Measurements from ENCODE around the gene ZNF595. TPM values are rescaled to one million over a fixed set of nuclear protein-coding genes. Genes with fewer than 3 reads are reported as not detected.
A peak's percentile ranks its signal among the peaks of the same experiment; 100 is the strongest.
"Not testable (repeated sequence)": the region's sequence is repeated elsewhere in the genome, so short reads cannot be mapped to it uniquely, and the experiment has no call there.

The ZNF595 gene
- 6.5 TPM for total RNA-seq
- long read RNA-seq, partial matches to known transcripts: 0 of 3 reads
- long read RNA-seq, other reads (novel, unspliced or antisense): 0 of 3 reads

DNA sequence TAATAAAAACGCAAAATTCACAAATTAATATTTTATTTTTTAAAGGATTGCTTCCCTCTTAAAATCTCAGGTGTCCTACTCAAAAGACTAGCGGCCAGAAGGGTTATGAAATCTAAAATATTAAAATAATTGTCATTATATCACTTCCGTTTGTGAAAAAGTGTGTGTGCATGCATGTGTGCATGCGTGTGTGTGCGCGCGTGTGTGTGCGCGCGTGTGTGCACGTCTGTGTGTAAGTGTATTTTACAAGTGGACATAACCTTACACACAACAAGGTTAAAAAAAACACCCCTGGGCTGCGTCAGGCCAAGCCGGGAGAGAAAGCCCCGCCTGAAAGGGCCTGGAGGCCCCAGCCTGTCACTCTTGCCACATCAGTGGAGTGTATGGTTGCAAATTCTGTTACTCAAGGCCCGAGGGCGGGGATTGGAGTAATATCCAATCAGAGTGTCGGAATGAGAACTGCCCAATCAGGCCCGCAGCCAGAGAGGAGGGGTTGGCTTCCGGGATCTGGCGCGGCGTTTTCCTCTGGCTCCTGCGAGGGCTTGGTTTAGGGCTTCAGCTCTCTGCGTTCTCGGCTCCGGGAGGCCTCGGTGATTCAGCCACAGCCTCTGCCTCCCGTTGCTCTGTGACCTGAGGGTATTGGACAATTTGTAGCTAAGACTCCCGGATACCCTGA lies at the start of gene ZNF595:
TSS of gene ZNF595 (plus strand) at position 518 of the 676 bp plus-strand sequence. CDS start 168 bp downstream, outside the sequence.
- intact Hi-C loops (cut with DNase I): not testable (repeated sequence)
- DNase-seq (ENCODE audit: missing footprints): peak; percentile 52
- peak; percentile 96 for ATAC-seq

DNA sequence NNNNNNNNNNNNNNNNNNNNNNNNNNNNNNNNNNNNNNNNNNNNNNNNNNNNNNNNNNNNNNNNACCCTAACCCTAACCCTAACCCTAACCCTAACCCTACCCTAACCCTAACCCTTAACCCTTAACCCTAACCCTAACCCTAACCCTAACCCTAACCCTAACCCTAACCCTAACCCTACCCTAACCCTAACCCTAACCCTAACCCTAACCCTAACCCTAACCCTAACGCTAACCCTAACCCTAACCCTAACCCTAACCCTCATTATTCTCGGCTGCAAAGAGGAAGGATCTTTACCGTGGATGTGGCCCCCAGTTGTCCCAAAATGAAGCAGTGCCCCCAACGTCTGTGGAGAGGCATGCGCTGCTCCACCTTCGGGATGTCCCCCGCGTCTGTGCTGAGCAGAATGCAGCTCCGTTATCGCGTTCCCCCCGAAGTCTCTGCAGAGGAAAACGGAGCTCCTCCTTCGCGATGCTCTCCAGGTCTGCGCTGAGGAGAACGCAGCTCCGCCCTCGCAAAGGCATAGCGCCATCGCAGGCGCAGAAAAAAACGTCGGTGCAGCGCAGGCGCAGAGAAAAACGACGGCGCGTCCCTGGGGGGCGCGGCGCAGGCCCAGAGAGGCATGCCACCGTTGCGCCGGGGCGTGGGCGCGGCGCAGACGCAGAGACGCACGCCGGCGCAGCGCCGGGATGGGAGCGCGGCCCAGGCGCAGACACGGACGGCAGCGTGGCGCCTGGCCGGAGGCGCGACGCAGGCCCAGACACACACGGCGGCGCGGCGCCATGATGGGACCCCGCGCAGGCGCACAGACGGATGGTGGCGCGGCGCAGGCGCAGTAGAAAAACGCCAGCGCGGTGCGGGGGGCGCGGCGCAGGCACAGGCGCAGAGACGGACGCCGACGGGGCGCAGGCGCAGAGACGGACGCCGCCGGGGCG lies 42.9 kb upstream of the ZNF595 start:
- DNase-seq (ENCODE audit: missing footprints); intact Hi-C loops (cut with DNase I); ATAC-seq: not testable (repeated sequence)

DNA sequence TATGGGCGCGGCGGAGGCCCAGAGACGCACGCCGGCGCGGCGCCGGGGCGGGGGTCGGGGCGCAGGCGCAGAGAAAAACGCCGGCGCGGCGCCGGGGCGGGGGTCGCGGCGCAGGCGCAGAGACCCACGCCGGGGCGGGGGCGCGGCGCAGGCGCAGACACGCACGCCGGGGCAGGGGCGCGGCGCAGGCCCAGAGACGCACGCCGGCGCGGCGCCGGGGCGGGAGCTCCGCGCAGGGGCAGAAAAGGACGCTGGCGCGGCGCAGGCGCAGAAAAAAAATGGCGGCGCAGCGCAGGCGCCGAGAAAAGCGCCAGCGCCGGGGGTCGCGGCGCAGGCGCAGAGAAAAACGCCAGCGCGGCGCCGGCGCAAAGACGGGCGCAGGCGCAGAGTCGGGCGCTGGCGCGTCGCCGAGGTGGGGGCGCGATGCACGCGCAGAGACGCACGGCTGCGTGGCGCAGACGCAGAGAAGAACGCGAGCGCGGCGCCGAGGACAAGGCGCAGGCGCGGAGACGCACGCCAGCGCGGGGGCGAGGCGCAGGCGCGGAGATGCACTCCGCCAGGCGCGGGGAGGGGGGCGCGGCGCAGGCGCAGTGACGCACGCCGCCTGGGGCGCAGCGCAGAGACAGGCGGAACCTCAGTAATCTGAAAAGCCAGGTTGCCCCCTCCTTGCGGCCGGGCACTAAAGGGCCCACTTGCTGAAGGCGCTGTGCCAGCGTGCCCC lies 41.9 kb upstream of the ZNF595 start:
- intact Hi-C loops (cut with DNase I); DNase-seq (ENCODE audit: missing footprints); ATAC-seq: not testable (repeated sequence)

DNA sequence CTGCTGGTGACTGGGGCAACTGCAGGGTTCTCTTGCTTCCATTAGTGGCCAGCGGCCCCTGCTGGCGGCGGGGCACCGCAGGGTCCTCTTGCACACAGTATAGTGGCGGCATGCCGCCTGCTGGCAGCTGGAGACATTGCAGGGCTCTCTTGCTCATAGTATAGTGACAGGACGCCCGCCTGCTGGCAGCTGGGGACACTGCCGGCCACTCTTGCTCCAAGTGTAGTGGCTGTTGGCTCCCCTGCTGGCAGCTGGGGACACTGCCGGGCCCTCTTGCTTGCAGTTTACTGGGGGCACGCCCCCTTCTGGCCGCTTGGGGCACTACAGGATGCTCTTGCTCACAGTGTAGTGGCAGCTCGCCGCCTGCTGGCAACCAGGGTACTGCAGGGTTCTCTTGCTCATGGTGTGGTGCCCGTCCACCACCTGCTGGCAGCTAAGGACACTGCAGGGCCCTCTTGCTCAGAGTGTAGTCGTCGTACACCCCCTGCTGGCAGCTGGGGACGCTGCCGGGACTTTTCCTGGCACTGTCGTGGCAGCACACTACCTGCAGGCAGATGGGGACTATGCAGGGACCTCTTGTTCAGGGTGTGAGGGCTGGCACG lies 41.2 kb upstream of the ZNF595 start:
- peak; percentile 37 for DNase-seq (ENCODE audit: missing footprints)
- ATAC-seq; intact Hi-C loops (cut with DNase I): not testable (repeated sequence)

DNA sequence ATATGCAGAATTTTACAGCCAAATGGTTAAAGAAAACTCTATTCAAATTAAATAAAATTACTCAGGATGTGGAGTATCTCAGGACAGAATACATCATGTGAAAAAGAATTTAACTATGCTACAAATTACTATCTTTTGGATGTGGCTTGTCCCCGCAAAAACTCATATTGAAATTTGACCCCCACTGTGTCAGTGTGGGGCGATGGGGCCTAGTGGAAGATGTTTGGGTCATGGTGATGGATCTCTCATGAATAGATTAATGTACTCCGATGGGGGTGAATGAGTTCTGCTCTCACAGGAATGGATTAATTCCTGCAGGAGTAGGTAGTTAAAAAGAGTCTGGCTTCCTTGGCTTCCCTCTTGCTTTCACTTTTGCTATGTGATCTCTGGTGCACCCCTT lies 35.0 kb upstream of the ZNF595 start:
- intact Hi-C loops (cut with DNase I); DNase-seq (ENCODE audit: missing footprints); ATAC-seq: not testable (repeated sequence)

DNA sequence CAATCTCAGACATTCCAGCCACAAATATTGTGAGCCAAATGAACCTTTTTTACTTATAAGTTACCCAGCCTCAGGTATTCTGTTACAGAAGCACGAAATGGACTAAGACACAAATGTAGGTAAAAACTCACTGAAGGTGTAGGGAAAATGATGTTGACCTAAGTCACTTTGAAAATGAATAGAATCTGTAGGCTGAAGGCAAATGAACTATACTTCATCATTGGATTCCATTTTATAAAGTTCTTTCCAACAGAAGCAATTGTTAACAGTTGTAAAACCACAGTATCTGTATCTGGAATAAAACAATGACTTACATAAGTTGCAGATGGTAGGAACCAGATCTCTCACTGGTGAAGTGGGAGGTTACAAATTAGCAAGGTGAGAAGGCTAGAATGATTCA lies 34.5 kb upstream of the ZNF595 start:
- intact Hi-C loops (cut with DNase I); DNase-seq (ENCODE audit: missing footprints); ATAC-seq: not testable (repeated sequence)

DNA sequence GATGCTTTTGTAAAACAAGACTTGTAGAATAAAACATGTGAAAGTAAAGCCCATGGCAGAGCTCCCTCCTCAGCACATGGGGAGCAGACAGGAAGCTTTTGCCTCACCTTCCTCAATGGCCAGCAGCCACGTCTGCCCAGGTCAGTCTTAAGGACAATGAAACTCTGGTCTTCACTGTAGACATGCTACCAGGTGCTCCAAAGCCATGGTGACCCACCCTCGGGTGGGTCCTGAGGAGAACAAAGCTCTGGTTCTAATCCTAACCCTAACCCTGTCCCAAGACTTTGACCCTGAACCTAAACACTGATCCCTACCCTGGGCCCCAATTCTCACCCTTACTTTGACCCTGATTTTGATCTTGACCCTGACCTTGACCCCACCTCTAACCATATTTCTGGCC lies 30.2 kb upstream of the ZNF595 start:
- DNase-seq (ENCODE audit: missing footprints); intact Hi-C loops (cut with DNase I); ATAC-seq: not testable (repeated sequence)

DNA sequence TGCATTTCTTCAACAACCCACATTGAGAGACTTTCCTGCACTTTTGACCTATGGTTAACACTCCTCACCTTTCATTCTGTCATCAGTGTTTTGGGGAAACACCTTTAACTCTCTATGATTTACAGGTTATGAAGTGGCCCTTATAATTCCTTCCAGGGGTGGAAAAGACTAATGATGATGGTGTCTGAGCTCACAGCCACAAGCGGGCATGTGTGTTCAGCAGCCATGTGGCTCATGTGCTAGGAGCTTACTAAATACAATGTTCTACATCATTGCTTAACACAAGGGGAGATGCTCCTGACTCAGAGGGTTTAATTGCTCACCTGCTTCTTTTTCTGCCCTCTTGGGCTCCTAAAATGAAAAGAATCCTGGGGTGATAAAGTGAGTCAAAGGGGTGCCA lies 28.8 kb upstream of the ZNF595 start:
- intact Hi-C loops (cut with DNase I); DNase-seq (ENCODE audit: missing footprints); ATAC-seq: not testable (repeated sequence)

DNA sequence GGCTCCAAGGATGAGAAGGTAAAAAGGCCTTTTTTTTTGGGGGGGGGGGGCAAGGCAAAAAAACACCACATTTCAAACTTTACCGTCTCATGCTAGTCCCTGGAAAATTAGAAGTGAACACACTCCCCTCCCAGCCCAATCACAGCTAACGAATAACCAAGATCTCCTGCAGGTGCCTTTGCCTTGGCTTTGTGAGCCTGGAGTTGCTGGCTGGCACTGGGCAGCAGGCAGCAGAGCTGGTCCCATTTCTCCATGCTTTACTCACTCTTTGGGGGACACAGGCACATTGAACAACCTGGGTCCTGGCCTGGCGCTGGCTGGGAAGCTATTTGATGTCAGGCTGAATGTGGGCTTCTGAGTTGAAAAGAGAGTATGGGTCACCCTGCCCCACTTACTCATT lies 25.6 kb upstream of the ZNF595 start:
- DNase-seq (ENCODE audit: missing footprints); intact Hi-C loops (cut with DNase I); ATAC-seq: not testable (repeated sequence)

DNA sequence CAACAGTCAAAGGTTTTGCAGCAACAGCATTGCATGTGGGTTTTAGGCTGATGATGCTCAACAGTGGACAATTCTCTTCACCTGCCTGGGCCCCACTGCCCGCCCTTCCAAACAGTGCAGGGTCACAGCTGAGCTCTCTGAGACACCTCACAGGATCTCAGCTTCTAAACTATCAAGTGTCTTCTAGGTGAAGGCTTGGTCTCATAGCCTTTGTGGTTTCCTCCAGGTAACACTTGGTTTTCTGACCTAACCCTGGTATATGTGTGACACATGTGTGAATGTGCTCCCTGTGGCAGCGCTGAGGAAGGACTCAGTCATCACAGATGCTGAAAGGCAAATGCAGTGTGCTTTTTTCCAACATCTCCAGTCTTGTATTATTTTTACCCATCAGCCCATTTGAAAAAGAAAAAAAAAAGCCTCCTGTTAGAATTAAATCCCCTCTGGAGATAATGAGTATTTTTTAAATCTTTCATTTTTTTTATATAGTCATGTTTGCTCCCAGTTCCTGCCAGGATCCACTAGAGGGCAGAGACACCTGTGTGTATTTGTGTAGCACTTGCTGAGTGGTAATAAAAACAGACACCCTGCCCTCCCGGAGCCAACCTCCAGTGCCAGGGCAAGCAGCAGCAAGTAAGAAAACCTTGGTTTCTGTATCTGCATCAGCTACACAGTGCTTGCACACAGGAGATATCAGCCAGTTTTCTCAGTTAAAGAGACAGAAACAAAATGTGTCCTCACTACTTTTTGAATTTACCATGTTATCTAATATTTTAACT lies 24.2 kb upstream of the ZNF595 start:
- ATAC-seq; intact Hi-C loops (cut with DNase I): not testable (repeated sequence)
- DNase-seq (ENCODE audit: missing footprints): peak; percentile 67

DNA sequence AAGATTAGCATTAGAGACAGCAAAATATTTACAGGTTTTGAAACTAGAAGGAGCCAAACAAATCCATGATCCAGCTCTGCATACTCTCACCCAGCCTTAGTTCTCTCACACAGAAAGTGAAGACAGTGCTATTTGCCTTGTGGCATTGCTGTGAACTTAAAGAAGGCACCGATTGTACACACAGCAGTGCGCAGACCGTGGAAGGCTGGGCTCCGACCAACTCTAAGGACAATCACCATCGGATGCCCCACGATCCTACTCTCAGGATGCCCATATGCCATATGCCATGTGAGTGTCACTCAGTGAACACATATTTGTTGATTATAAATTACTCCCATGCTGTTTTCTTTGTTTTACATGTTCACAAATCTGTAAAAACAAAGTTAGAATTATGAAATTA lies 19.8 kb upstream of the ZNF595 start:
- ATAC-seq; DNase-seq (ENCODE audit: missing footprints); intact Hi-C loops (cut with DNase I): not testable (repeated sequence)

DNA sequence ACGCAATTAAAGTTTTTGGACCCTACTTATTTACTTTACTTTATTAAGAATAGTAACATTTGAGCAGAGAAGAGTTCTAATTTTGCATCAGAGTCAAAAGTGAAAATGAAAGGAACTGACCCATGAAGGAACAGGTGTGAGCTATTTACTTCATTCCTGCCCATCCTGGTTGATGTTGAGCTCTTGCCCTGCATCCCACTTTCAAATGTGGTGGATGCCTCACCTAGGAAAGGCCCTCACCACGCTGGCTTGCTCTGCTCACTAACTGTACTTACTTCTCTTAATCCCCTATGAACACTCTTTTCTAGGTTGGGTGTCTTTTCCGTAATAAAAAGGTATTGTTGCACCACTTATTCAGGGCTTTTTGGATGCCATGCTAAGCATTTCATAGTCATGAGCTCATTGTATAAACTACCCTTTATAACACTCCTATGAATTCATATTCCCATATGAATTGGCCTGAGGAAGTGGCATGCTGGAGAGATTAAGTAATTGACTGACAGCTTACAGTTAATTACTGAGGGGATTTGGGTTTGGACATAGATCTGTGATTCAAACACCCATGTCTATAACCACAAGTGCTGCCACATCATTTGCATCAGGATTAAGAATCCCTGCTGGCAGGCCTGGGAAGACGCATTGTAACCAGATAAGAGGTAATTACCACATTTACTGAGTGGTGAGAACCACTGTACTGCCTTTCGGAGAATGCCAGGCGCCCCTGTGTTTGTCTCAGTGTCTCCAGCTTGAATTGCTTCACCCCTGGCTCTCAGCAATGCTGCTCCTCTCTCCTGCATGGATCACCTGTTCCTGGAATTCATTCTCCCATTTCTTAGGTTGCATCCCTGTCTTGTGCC lies 16.3 kb upstream of the ZNF595 start:
- ATAC-seq; DNase-seq (ENCODE audit: missing footprints); intact Hi-C loops (cut with DNase I): not testable (repeated sequence)

DNA sequence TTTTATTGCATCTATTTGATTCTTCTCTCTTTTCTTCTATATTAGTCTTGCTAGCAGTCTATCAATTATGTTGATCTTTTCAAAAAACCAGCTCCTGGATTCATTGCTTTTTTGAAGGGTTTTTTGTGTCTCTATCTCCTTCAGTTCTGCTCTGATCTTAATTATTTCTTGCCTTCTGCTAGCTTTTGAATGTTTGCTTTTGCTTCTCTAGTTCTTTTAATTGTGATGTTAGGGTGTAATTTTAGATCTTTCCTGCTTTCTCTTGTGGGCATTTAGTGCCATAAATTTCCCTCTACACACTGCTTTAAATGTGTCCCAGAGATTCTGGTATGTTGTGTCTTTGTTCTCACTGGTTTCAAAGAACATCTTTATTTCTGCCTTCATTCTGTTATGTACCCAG lies 14.9 kb upstream of the ZNF595 start:
- intact Hi-C loops (cut with DNase I); DNase-seq (ENCODE audit: missing footprints); ATAC-seq: not testable (repeated sequence)

DNA sequence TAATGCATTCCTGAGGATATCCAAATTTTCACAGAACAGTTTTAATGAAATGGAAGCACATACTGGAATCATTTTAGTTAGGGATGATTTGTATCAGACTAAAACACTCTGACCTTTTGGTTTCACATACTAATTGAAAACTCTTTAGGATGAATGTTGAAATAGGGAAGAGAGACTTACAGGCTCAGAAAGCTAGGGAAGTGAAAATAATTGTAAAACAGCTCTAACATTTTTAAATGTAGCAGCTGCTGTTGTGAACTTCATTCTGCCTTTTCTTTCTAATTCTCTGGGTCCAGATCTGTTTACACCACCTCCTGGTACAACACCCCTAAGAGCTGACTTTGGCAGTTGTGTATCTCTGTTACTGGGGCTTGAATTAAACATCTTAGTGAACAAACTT lies 9.7 kb upstream of the ZNF595 start:
- ATAC-seq: peak; percentile 7
- DNase-seq (ENCODE audit: missing footprints); intact Hi-C loops (cut with DNase I): not testable (repeated sequence)

DNA sequence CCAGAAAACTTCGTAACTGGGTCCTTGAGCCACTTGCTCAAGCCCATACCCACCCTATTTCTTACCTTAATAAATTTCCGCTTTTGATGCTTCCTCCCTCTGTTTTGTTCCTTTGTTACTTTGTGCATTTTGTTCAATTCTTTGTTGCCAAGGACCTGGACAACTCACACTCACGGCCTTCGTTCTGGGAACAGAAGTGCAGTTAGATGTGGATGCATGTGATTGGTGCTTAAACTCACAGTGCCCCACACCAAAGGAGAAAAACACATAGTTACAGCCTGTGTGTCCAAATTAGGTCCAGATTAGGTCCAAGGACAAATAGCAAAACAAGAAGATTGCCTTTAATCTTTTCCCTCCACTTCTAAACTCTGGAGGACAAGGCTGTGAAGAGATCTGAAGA lies 1.9 kb upstream of the ZNF595 start:
- ATAC-seq; intact Hi-C loops (cut with DNase I); DNase-seq (ENCODE audit: missing footprints): not testable (repeated sequence)

DNA sequence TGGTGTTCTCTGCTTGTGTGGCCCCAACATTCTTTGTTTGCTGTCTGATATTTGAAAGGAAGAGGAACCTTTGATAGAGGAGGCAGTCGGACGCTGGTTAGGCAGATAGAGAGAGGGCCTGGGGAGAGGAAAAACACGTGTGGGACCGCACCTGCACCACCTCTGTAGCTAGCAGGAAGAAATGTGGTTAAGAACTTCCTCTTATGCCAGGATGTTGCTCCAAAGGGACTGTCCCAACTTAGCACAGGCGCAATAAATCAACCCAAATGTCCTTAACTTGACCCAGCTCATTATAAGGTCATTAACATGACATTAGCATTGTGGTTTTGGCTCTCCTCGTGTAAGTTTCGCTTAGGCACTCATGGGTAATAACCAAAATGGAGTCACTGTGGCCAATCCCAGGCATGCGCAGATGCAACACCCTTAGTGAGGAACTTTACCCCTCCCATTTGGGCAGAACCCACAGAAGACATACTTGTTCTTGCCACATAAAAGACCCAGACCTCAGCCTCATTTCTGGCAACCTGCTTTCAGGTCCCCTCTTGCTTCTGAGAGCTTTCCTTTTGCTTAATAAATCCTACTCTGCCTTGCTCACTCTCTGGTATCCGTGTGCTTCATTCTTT lies 1.4 kb upstream of the ZNF595 start:
- intact Hi-C loops (cut with DNase I); ATAC-seq; DNase-seq (ENCODE audit: missing footprints): not testable (repeated sequence)
